ENCODE results near the gene CSNK1D.

The CSNK1D gene

GRCh38 chr17:82227629-82228277 is 45.7 kb downstream of the CSNK1D start:
- DNase-seq (ENCODE audit: low spot score): no peak

GRCh38 chr17:82226809-82227628 is 46.5 kb downstream of the CSNK1D start:
- DNase-seq (ENCODE audit: low spot score): no peak

- no peak for DNase-seq (ENCODE audit: low spot score)
Observed at GRCh38 chr17:82226146-82226808, 47.2 kb downstream of the CSNK1D start.

- no peak for DNase-seq (ENCODE audit: low spot score)
Observed at GRCh38 chr17:82225368-82226029, 48.0 kb downstream of the CSNK1D start.

GRCh38 chr17:82224666-82225065 is 48.8 kb downstream of the CSNK1D start:
- no peak for DNase-seq (ENCODE audit: low spot score)

GRCh38 chr17:82223517-82223916 is 50.0 kb downstream of the CSNK1D start:
- DNase-seq (ENCODE audit: low spot score): no peak

- DNase-seq (ENCODE audit: low spot score): no peak
Observed at GRCh38 chr17:82222816-82223215, 50.7 kb downstream of the CSNK1D start.

GRCh38 chr17:82221341-82221902 is 52.1 kb downstream of the CSNK1D start:
- no peak for DNase-seq (ENCODE audit: low spot score)

GRCh38 chr17:82219753-82220709 is 53.5 kb downstream of the CSNK1D start:
- DNase-seq (ENCODE audit: low spot score): no peak

GRCh38 chr17:82219083-82219482 is 54.4 kb downstream of the CSNK1D start:
- DNase-seq (ENCODE audit: low spot score): no peak

- DNase-seq (ENCODE audit: low spot score): no peak
Observed at GRCh38 chr17:82218349-82219075, 55.0 kb downstream of the CSNK1D start.

- DNase-seq (ENCODE audit: low spot score): no peak
Observed at GRCh38 chr17:82217530-82218204, 55.8 kb downstream of the CSNK1D start.

- DNase-seq (ENCODE audit: low spot score): no peak
Observed at GRCh38 chr17:82217120-82217529, 56.4 kb downstream of the CSNK1D start.

GRCh38 chr17:82216301-82217119 is 57.0 kb downstream of the CSNK1D start:
- DNase-seq (ENCODE audit: low spot score): no peak

GRCh38 chr17:82215972-82216300 is 57.6 kb downstream of the CSNK1D start:
- DNase-seq (ENCODE audit: low spot score): no peak

- no peak for DNase-seq (ENCODE audit: low spot score)
Observed at GRCh38 chr17:82215095-82215971, 58.2 kb downstream of the CSNK1D start.

- DNase-seq (ENCODE audit: low spot score): no peak
Observed at GRCh38 chr17:82214012-82214628, 59.4 kb downstream of the CSNK1D start.
